Transverse colon (tissue), 4 donors: ENCODE results near the gene SNAP25.

ENCODE experiments used
- CTCF ChIP-seq, 5 experiments: fragments of 200-600 bp in 3 of 5; fragments of 450-650 bp in 2 of 5; sonication (generic) in 3 of 5; IDR thresholded peaks; 1 replicate in 2 of 5; 2 replicates in 3 of 5; pipeline ENCODE4 v1.5.1; 2016 to 2017; ENCODE audit warnings: antibody characterized with exemption in 5 of 5, inconsistent platforms in 3 of 5, mild to moderate bottlenecking in 2 of 5, moderate library complexity in 1 of 5
- EP300 ChIP-seq: sonication (generic); formaldehyde crosslinking; IDR thresholded peaks from one replicate; pipeline ENCODE4 v1.6.1; 2017; ENCODE audit warnings: antibody characterized with exemption, low read depth
- POLR2A ChIP-seq: fragments of 450-650 bp; IDR thresholded peaks from one replicate; pipeline ENCODE4 v1.6.1; 2016; ENCODE audit warnings: antibody characterized with exemption, mild to moderate bottlenecking, moderate library complexity
- POLR2AphosphoS5 ChIP-seq, 3 donors: sonication (generic); formaldehyde crosslinking; IDR thresholded peaks; one replicate each; pipeline ENCODE4 v1.6.1; 2016; ENCODE audit warnings: antibody characterized with exemption in 3 of 3

- no peak for TF ChIP-seq CTCF (IDR thresholded peaks at IDR 0.05)
- TF ChIP-seq POLR2A, result no peak
- no peak for TF ChIP-seq EP300
- TF ChIP-seq POLR2AphosphoS5 (IDR thresholded peaks at IDR 0.05), result no peak
Observed at GRCh38 chr20:10185741-10186558, 32.7 kb upstream of the SNAP25 start.
